Activated CD4-positive, alpha-beta T cell treated with anti-CD3 and anti-CD28 coated beads, Interleukin-2, Interleukin-4, amounts not matched to agents 100 ng/mL and 50 ng/mL, durations not matched to agents 16 hours and 8 hours (primary cell): Measurements from ENCODE around the gene TTC21B.
A peak's percentile ranks its signal among the peaks of the same experiment; 100 is the strongest.

Source experiments
- DNase-seq: peaks from one replicate; pipeline ENCODE4 v3.0.0-alpha.2; 2020; ENCODE audit warnings: low spot score

TTC21B gene

DNA sequence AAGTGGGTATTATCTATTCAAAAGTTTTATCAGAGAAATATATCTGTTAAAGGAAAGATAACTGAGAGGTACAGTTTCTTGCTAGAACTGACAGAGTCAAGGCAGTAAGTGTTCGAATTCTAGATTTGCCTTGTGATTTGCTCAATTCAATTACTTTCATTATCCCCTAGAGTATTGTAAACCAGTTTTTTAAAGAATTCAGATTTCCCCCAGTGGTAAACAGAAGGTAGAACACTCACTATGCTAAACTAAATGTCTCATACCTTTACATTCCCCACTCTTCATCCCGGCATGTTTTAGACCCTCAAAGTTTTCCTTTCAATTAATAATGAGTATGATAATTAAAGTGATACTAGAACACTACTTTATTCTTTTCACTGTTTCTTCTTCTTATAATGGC lies 28.6 kb downstream of the TTC21B start:
- no peak for DNase-seq

DNA sequence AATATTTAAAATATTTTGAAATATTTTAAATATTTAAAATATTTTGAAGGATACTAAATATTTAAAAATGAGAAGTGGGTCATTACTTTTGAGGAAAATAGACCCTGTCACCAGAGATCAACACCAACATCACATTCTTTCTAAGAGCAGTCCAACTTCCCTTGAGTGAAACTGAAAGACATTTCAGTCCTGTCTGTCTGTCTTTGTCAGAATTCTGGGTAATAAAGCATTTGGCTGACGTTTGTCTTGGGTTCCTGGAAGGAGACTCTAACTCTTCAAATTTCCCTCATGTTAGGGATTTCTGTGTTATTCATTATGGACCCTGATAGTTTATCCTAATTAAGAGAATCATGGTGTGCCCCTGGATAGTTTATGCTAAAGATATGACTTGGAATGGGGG lies 32.8 kb downstream of the TTC21B start:
- DNase-seq = peak; percentile 22

DNA sequence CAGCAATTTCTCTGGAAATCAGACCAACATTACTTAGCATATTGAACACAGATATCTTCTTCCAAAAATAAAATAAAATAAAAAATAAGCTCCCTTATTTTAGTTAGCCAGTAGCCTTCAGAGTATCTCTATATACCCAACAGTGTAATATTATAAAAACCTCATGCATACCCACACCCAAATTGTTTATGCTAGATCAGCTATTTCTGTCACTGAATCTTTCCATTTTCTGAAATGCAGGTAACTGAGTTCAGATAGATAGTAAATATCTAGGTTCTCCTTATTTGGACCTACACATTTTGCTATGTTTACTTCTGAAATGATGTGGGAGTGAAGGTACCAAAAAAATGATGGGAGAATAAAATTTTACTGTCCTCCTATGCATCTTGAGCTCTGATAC lies 39.9 kb downstream of the TTC21B start:
- DNase-seq = no peak

DNA sequence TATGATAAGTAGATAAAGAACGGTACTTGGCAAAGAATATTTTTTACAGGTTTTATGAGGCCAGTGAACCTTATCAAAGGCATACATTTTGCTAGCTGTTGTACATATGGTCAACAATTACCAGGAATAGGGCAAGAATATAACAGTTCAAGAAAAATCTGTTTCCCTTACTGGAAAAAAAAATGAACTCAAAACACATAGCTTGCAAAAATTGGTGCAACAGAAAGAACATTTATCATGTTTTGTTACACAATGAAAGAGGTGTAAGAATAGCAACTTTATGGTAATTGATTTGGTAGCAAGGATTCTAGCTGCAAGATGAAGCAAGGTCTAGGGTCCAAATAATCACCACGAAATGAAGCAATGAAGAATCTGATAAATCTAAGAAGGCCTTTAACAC lies 41.6 kb downstream of the TTC21B start:
- no peak for DNase-seq

DNA sequence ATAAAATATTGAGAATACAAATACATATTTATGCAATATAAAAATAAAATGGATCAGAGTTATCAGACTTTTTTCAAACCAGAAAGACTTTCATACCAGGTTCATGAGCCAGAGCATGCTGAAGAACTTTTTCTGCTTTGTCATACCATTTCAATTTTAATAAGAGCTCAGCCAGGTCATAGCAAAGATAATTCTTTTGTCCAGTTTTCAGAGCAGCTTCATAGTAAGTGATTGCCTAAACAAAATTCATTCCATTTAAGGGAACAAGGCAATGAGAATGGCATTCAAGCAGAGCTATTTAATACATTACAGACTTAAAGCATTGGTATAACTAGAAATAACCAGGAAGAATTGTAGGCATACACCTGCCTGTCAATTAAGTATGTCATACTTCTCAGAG lies 42.3 kb downstream of the TTC21B start:
- no peak for DNase-seq

DNA sequence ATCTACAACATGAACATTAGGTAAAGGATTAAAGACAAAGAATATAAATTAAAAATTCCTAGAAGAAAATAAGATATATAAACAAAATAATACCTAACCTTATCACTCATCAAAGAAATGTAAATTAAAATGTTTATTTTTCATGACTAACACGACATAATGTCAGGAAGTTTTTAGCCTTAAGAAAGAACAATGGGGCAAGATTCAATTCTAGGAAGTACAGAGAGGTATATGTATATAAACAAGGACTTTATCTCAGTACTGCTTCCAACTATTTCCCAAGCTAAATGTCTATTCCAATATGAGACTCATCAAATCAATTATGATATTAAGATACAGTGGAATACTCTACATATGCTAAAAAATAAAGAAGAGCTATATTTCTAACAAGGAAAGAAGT lies 44.1 kb downstream of the TTC21B start:
- DNase-seq = no peak

DNA sequence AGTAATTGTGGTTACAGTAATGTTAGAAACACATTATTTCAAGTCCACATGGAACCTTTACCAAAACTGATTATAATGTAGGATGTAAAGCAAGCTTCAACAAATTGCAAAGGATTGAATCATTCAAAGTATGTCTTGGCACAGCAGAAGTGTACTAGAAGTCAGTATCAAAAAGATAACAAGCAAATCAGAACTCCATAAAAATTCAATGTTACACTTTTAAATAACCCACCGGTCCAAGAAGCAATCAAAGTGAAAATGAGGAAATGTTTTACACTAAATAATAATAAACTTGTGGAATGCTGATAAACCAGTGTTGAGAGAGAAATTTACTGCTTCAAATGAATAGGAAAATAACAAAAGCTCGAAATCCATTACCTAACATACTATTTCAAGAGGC lies 47.7 kb downstream of the TTC21B start:
- DNase-seq = no peak

DNA sequence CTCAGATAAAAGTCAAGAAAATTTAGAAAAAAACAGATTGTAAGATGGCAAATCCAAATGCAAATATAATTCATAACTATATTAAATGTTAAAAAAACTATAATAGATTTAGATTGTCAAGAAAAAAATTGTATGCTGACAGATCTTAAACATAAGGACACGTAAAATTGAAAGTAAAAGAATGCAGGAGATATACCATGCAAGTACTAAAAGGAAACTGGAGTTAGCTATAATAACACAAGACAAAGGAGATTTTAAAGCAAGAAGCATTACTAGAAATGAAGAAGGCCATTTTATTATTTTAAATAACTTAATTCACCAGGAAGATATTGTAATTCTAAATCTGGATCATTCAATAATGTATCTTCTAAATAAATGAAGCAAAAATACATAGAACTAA lies 48.3 kb downstream of the TTC21B start:
- DNase-seq = no peak

DNA sequence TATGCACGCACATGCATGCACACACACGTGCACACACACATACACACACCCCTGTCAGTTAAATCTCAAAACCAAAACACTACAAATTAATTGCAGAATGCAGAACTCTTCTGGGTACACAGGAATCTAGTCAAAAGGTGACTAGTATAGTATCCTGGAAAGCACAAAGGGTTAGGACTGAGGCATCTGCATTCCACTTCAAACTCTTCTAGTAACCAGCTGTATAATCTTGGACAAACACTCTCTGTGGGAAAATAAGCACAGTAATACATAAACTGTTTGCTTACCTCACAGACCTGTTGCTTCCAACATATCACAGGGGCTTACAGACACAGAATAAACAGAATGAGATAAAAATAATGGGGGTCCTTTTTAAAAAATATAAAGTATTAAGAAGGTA lies 49.1 kb downstream of the TTC21B start:
- no peak for DNase-seq

DNA sequence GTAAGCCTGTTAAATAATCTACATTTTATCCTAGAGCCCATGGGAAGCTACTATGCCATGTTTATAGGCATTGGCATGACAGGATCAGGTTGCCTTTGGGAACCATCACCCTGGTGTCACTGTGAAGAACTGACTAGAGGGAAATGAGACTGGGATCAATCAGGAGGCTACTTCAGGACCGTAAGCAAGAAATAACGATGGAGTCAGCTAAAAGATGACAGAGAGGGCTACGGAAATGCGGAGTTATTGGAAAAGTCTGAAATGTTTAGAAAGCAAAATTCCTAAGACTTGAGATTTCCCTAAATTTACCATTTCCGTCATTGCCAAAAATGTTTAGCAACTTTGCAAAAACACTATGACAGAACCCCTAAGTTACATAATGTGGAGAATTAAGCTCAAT lies 50.2 kb downstream of the TTC21B start:
- no peak for DNase-seq

DNA sequence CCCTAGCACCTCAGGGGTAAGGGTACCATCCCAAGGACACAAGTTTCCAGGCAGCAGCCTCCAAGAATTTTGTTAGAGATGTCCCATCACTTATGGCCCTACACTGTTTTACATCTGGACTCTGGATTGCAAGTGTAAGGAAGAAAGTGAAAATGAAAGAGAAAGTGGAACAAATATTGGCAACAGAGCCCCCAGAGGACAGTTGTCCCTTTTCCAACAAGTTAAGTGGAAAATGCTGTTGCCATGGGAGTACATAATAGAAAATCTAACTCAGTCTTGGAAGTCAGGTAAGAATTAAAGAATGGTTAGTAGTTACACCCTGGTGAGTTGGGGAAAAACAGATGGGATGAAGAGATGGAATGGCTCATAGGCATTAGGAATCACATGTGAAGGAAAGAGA lies 50.6 kb downstream of the TTC21B start:
- DNase-seq = no peak

DNA sequence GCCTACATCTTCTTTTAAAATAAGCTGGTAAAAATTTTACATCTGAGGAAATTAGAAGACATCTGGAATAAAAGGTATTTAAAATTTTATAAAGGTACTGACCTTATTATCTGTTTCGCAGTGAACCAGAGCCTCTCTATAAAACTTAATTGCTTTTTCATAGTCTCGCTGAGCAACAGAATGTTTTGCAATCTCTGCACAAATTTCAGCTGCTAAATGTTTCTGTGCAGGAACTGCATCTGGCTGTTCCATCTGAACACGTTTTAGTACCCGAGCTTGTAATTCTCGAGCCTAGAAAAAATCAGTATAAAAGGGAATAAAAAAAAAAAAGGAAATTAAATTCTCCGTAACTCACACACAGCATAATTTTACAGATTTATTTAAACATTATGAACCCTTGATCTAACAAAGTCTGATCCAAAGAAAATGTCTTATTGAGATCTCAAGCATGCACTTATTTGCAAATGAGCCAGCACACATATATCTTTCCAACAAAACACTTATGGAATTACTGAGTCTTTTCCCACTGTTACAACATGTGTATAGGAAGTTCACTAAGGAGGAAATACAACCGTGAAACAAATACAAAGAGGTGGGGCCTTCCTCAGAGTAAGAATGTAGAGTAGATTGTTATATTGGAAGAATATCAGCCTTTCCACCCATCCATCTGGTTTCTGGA lies 51.8 kb downstream of the TTC21B start:
- DNase-seq = no peak

DNA sequence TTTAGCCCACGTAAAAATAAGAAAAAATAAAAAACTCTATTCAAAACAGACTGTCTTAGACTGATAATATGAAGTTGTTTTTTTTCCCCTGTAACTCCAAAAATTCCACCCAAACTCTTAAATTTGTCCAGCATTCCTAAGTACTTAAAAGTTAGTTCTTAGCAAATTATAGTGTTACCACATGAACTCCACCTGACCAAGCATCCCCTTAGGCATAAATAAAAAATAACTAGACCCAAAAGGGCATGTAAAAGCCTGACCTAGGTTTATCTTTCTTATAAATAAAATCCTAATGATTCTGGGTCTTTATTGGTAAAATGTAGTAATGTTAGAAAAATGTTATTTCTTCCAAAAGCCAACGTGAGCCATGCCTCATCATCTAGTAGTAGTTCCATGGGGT lies 54.3 kb downstream of the TTC21B start:
- DNase-seq = no peak

DNA sequence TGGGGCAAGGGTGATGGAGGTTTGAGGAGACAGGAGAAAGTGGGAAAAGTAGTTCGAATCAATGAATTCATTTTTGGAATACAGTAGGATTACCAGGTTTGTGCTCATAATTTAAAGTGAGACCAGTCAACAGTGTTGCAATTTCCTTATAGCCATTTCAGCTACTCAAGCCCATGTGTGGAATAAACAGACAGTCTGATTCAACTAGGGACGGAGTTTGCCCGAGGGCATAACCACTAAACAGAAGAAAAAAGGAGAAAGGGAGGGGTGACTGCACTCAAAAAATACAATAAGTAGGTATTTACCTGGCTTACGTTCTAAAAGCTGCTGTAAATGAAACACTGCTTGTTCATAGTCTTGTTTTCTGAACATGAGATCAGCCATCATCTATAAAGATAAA lies 55.2 kb downstream of the TTC21B start:
- no peak for DNase-seq

DNA sequence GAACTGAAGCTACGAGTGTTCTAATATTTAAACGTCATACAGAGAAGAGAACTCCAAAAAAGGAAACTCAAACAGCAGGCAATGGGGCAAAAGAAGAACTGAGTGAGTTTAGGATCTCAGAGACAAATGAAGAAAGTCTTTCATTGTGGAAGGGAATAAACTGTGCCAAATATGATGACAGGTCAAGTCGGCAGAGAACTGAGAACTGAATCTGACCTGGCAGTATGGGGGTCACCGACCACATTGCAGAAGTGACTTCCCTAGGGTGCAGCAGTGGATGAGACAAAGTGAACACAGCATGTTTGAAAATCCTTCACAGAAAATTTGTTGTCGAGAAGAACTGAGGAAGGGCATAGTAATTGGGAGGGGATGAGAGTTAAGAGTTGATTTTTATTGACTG lies 55.9 kb downstream of the TTC21B start:
- DNase-seq = no peak

DNA sequence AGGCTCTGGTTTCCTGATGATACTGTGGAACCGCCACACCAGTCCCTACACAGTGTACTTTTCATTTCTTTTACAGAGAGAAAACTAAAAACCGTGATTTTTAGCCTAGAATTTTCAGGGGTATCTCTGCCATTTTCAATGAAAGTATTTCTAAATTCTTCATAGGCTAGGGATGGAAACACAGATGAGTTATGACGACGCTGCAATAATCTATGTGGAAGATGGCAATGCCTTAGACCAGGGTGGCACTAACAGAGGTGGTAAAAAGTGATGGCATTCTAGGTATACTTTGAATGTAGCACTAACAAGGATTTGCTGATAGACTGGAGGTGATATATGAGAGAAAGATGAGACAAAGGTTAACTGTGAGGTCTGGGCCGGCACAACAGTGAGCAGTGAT lies 56.5 kb downstream of the TTC21B start:
- DNase-seq = no peak

DNA sequence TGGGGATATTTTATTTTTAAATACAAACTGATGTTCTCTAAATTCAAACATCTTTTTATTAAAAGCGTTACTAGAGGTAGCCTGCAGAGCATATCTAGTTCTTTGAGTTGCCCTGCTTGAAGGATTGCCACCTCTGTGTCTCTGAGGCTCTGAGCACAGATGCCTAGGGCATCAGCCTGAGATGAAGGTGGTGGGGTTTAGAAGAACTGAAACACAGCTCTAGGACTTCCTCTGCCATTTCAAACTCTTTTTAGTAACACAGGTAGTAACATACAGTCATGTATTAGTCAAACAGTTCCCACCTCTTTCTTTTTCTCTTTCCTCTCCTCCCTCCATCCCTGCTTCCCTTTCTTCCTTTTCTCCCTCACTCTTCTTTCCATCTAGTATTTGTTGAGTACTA lies 57.6 kb downstream of the TTC21B start:
- no peak for DNase-seq

DNA sequence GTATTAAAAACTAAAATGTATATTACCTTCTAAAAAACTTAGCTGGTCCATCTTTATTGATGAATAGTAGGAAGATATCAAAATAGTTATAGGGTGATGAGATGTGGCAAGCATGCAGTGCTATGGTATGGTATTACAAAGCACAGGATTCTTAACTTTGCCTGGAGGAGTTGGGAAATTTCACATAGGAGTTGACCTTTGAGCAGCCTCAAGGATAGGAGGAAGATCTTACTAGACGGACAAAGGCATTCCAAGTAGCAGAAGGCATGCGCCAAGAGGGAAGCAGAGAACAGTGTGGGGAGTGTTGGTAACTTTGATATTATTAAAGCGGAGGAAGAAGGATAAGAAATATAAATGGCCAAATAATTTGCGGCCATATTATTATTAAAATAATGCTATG lies 60.0 kb downstream of the TTC21B start:
- DNase-seq = no peak

DNA sequence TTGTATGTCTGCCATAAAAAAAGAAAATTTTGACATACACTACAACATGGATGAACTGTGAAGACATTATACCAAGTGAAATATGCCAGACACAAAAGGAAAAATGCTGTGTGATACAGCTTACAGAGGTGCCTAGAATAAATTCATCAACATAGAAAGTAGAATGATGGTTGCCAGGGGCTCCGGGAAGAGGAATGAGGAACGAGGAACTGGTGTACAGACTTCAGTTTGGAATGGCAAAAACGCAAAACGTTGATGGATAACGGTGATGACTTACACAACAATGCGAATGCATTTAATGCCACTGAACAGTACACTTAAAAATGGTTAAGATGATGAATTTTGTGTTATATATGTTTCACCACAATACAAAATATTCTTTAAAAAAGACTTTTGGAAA lies 61.0 kb downstream of the TTC21B start:
- no peak for DNase-seq

DNA sequence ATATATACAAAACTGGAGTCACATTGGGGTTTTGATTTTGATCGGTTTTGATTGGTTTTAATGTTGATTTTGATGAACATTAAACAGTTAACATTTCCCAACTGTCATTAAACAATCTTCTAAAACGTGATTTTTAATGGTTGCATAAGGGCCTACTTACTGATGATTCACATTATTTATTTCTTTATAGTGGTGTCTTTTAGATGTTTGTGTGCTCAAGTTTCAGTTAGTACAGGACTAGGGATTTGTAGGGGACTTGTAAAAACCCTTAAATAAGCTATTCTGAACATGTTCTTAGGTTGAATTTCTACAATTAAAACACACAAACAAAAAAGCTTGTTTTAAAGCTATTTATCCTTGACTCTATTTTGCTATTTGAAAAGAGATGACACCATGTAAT lies 61.6 kb downstream of the TTC21B start:
- no peak for DNase-seq

DNA sequence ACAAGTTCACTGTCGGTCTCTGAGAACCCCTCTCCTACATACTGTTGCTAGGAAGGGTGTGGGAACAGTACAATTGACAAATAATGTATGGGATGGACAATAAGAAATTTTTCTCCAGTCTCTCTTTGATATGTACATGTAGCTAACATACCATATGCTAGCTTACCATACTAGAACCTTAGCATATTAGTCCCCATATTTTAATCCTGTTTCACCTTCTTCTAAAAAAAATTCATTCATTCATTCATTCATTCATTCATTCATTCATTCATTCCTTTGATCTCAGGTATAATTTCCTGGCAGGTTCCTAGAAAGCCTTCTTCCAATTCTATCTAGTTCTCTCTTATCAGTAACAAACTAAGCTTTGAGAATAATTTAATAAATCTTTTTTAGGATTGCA lies 62.2 kb downstream of the TTC21B start:
- no peak for DNase-seq

DNA sequence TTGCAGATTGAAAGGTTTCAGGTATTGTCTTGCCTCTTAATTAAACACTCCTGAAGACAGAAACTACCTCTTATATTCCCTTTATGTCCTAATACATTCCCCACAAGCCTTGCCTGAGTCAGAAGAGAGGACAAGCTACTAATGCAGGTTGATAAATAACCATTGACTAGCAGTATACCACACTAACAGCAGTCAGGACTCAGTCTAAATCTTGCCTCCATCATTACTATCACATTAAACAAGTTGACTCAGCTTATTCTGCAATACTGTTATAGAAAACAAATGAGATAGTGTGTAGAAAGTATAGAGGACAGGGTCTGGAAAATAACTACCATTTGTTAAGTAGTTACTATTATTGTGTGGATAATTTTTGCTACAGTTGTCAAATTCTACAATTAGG lies 63.8 kb downstream of the TTC21B start:
- no peak for DNase-seq

DNA sequence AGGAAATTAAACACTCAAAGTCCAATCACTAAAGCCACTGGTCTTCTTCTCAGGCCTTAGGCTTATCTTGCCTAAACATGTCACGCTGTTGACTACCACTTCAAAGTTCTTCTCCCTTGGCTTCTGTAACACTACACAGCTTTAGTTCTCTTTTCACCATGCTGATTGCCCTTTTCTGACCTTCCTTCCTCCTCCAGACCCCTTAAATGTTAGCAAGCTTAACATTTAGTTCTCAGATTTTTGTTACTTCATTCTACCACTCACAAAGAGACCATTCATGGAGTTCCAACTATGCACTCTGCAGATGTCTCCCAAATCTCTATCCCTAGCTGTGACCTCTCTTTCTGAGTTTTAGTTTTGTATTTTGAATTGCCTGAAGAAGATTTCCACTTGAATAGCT lies 64.4 kb downstream of the TTC21B start:
- no peak for DNase-seq

DNA sequence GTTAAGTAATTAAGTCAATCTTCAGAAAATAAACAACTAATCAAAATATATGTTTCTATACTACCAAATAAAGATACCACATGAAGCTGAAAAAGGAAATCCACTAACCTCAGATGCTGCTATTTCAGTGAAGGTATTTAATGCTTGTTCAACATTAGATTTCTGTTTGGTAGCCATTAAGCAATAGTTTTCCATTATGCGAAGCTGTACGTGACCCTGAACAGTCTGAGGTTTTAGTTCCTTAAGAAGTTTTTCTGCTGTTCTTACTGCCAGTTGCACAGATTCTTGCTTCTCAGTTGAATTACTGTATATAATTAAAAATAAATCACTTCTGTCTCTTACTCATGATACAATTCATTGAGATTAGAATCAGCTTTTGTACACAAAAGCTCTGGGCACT lies 65.4 kb downstream of the TTC21B start:
- DNase-seq = no peak
